HG03460 (cell line): ENCODE results near the gene PRUNE2.
"Not testable (repeated sequence)": the region's sequence is repeated elsewhere in the genome, so short reads cannot be mapped to it uniquely, and the experiment has no call there.

Source experiments
- ATAC-seq: cut with Tn5 transposase; IDR thresholded peaks from one replicate; pipeline ENCODE4 v1.9.1; 2021; ENCODE audit not compliant: unreplicated experiment

PRUNE2 gene

GRCh38 chr9:76699971-76700370 is 205.9 kb downstream of the PRUNE2 start:
- ATAC-seq: no peak

GRCh38 chr9:76697554-76697953 is 208.4 kb downstream of the PRUNE2 start:
- no peak for ATAC-seq

- no peak for ATAC-seq
These were observed 208.8 kb downstream of the PRUNE2 start for GRCh38 chr9:76697081-76697480.

- ATAC-seq: no peak
These were observed 212.0 kb downstream of the PRUNE2 start for GRCh38 chr9:76693912-76694311.

DNA sequence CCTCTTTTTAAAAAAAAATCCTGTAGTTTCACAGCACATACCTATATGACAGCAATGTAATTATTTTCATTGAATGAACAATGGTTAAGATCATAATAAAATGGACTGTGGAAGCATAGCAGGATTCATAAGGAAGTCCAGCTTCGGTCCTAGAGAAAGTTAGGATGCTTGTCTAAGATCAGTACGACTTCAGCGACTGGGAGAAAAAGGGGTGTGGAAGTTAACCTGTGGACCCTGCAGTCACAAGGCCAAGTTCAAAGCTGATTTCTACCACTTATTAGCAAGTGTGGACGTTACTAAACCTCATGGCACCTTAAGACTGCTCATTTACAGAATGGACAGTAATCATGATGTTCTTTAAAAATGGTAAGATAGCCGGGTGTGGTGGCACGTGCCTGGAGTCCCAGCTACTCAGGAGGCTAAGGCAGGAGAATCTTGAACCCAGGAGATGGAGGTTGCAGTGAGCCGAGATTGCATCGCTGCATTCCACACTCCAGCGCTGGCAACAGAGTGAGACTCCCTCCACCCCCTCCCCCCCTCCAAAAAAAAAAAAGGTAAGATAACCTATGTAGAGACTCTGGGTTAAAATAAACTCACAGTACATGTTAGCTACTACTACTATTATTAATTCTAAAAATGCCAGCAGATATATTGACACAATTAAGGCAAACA is 213.3 kb downstream of the PRUNE2 start:
- ATAC-seq: no peak

- ATAC-seq: no peak
These were observed 214.2 kb downstream of the PRUNE2 start for GRCh38 chr9:76691517-76692313.

- no peak for ATAC-seq
These were observed 214.9 kb downstream of the PRUNE2 start for GRCh38 chr9:76690973-76691370.

DNA sequence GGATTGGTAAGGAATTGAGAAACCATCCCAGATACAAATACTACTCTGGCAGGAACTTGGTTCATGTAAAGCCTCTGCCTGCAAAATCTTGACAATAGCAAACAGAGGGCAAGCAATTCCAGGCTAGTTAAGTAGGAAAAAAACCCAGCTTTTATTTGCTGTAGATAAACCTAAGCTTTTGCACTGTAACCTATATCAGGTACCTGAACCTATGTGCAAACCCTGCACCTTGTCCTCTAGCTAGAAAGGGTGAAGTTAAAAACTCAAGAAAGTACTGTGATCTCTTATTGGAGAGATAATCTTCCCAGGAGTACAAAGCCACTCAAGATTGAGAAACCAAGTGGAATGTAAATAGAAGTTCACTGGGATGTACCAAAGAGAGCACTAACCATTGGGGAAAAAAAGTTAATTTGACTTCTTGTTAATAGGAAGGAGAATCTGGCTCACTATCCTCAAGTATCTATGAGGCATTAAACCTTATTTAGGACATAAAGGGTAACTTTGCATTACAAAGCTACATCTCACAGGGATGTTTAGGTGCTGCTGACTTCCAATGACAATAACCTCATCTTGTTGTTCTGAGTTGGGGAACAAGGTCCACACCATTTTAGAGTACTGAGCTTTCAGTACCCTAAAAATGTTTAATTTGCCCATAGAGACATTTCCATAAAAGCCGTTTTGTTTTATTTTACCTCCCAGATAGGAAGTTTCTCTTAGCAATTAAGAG is 215.5 kb downstream of the PRUNE2 start:
- no peak for ATAC-seq

DNA sequence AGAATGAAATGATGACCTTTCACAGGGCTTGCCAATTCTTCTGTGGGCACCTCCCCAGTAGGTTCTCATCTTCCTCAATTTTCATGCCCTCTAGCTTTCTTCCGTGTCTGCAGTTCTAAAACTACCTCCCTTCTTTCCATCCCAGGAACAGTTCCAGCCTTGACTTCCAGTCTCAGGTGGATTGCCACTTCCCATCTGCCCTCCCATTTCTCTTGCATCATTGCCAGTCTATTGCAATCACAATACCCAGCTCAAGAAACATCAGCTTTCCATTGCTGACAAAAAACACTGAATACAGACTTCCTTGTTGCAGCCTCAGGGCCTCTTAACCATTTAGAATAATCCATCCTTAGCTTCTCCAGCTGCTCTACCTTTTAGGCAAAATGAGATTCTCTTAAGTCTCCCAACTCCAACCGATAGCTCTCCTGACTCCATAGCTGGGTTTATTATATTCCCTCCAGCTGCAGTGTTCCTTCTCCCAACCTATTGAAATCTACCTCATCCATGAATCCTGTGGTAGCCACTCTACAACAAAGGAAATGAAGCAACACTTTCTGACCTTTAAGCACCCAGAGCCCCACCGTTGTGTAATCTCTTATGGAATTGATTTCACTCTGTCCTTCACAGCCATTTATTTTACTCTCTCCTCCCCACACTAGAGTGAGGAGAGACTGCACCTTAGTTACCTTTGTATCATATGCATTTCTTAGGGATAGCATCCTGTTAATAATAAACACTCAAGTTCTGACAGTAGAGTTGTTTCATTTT is 217.3 kb downstream of the PRUNE2 start:
- ATAC-seq: no peak

GRCh38 chr9:76687861-76688391 is 218.0 kb downstream of the PRUNE2 start:
- no peak for ATAC-seq

GRCh38 chr9:76686756-76687155 is 219.2 kb downstream of the PRUNE2 start:
- no peak for ATAC-seq

GRCh38 chr9:76684213-76684612 is 221.7 kb downstream of the PRUNE2 start:
- ATAC-seq: no peak

- no peak for ATAC-seq
These were observed 224.4 kb downstream of the PRUNE2 start for GRCh38 chr9:76681556-76681955.

DNA sequence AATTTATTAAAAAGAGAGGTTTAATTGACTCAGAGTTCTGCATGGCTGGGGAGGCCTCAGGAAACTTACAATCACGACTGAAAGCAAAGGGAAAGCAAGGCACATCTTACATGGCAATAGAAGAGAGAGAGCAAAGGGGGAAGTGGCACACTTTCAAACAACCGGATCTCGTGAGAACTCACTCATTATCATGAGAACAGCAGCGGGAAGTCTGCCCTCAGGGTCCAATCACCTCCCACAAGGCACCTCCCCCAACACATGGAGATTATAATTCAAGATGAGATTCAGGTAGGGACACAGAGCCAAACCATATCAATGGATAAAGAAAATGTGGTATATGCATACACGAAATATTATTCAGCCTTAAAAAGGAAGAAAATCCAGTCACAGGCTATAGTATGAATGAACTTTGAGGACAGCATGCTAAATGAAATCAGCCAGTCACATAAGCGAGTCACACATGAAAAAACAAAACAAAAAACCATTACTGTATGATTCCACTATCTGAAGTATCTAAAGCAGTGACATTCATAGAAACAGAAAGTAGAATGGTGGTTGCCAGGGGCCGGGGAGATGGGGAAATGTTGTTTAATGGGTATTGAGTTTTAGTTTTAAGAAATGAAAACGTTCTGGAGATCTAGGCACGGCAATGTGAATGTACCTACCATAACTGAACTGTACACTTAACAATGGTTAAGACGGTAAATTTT is 225.0 kb downstream of the PRUNE2 start:
- ATAC-seq: no peak

DNA sequence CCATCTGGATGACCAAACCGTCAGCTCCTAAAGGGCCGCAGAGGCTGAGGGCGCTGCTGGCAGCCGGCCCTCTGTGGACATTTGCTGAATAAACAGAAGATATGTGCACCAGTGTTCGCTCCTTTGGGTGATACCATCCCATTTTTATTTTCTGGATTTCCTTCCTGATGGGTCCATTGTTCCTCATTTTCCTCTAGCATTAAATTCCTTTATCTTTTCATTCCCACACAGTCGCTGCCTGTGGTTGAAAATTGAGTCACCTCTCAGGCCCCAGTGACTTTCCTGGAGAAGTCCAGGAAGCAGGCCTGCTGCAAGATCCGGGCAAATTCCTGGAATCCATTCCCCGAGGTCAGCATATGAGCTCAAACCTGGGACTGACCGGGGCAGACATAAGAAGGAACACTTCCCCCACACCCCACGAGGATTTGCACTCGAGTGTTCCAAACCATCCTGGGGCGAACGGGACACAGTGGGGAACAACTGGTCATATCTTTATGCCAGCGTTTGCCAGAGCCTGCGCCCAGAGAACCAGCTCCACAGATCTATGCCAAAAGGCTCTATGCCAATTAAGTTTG is 228.3 kb downstream of the PRUNE2 start:
- ATAC-seq: no peak

DNA sequence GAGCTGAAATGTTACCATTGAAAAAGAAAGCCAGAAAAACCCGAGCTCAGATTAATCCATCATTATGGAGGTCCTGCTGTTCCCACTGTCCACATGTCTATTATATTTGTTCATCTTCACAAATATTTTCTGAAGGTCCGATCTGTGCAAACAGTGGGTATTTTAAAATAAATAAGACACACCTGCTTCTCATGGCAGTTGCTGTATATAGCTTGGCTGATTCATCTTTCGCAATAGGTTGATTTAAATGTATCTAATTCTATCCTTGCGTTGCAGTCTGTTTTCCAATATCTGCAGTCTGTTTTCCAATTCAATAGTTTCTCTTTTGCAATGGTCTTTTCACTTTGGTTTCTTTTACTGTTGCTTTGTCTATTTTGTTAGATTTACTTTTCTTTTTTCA is 229.1 kb downstream of the PRUNE2 start:
- ATAC-seq: no peak

DNA sequence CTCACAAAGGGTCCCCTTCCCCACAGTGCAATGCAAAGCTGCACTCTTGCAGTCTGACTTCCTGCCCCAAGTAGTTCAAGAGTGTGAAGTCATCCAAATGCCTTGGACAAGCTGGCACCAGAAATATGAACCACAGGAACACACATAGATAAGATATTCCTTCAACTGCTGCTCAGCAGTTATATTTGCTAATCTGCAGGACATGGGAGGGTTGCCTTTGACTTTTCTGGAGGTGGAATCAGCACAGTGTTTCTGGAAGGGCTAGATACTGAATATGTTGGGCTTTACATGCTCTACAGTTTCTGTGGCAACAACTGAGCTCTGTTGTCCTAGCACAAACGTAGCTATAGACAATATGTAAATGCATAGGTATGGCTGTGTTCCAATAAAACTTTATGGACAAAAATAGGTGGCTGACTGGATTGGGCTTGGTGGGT is 238.4 kb downstream of the PRUNE2 start:
- no peak for ATAC-seq

DNA sequence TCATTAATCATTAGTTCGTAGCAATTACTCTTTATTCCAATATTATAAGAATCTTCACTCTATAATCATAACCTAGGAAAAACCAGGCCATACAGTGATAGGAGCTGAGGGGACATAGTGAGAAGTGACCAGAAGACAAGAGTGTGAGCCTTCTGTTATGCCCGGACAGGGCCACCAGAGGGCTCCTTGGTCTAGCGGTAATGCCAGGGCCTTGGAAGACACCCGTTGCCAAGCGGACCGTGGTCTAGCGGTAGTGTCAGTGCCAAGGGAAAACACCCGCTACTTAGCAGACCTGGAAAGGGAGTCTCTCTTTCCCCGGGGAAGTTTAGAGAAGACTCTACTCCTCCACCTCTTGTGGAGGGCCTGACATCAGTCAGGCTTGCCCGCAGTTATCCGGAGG is 239.9 kb downstream of the PRUNE2 start:
- ATAC-seq: not testable (repeated sequence)

- no peak for ATAC-seq
These were observed 240.5 kb downstream of the PRUNE2 start for GRCh38 chr9:76665458-76665857.

GRCh38 chr9:76664120-76664519 is 241.8 kb downstream of the PRUNE2 start:
- ATAC-seq: no peak
